Mucosa of rectum (tissue), 2 donors: ENCODE results near the gene SCN5A.

Source experiments
- H3K27ac ChIP-seq, 2 donors: one replicate each; pipeline ENCODE4 v1.7.0; 2013; ENCODE audit warnings: inconsistent platforms in 2 of 2, low read depth in 2 of 2, low read length in 2 of 2
- H3K27me3 ChIP-seq, 2 donors: one replicate each; pipeline ENCODE4 v1.7.0; 2013; ENCODE audit warnings: low read length in 2 of 2; ENCODE audit not compliant: control insufficient read depth in 2 of 2, insufficient read depth in 2 of 2
- H3K36me3 ChIP-seq, 2 donors: one replicate each; pipeline ENCODE4 v1.7.0; 2013; ENCODE audit warnings: low read length in 2 of 2; ENCODE audit not compliant: control insufficient read depth in 2 of 2, insufficient read depth in 2 of 2
- H3K4me1 ChIP-seq, 2 donors: one replicate each; pipeline ENCODE4 v1.7.0; 2013; ENCODE audit warnings: low read length in 2 of 2, mild to moderate bottlenecking in 1 of 2; ENCODE audit not compliant: control insufficient read depth in 2 of 2, insufficient read depth in 2 of 2
- H3K4me3 ChIP-seq, 2 donors: one replicate each; pipeline ENCODE4 v1.7.0; 2013; ENCODE audit warnings: low read length in 2 of 2
- H3K9ac ChIP-seq, 2 donors: one replicate each; pipeline ENCODE4 v1.7.0; 2013; ENCODE audit warnings: low read length in 2 of 2, low read depth in 1 of 2, mild to moderate bottlenecking in 1 of 2
- H3K9me3 ChIP-seq, 2 donors: one replicate each; pipeline ENCODE4 v1.7.0; 2013; ENCODE audit warnings: low read length in 2 of 2; ENCODE audit not compliant: control insufficient read depth in 2 of 2
- donor health status: healthy.
- donor health status: Normal muscosa, but diverticular disease.

Gene SCN5A

GRCh38 chr3:38605981-38606380, 43.5 kb downstream of the SCN5A start:
- Histone ChIP-seq H3K9me3 (no peaks in the 10 kb centered on the region), H3K36me3 (no peaks in the 10 kb centered on the region), H3K4me1 (no peaks in the 10 kb centered on the region)

GRCh38 chr3:38604246-38604645, 45.2 kb downstream of the SCN5A start:
- Histone ChIP-seq H3K27me3 (no peaks in the 10 kb centered on the region), H3K9ac (no peak overlapping the region), H3K36me3 (no peaks in the 10 kb centered on the region), H3K27ac (no peak overlapping the region), H3K4me1 (no peaks in the 10 kb centered on the region), H3K9me3 (no peaks in the 10 kb centered on the region), H3K4me3 (no peak overlapping the region)

More at GRCh38 chr3:38605981-38606380, 43.5 kb downstream of the SCN5A start:
- no peak overlapping the region for H3K9ac ChIP-seq
- no peak overlapping the region for H3K4me3 ChIP-seq
- H3K27ac ChIP-seq: no peak overlapping the region
- no peaks in the 10 kb centered on the region for H3K27me3 ChIP-seq

- Histone ChIP-seq H3K27ac (no peak overlapping the region), H3K4me3 (no peak overlapping the region), H3K4me1 (no peaks in the 10 kb centered on the region), H3K9me3 (no peaks in the 10 kb centered on the region), H3K27me3 (no peaks in the 10 kb centered on the region), H3K36me3 (no peaks in the 10 kb centered on the region), H3K9ac (no peak overlapping the region)
These were observed 45.8 kb downstream of the SCN5A start for GRCh38 chr3:38603731-38604131.

GRCh38 chr3:38602576-38603250, 46.8 kb downstream of the SCN5A start:
- Histone ChIP-seq H3K9me3 (no peaks in the 10 kb centered on the region), H3K36me3 (no peaks in the 10 kb centered on the region), H3K27me3 (no peaks in the 10 kb centered on the region), H3K4me1 (no peaks in the 10 kb centered on the region), H3K4me3 (no peak overlapping the region), H3K9ac (no peak overlapping the region), H3K27ac (no peak overlapping the region)

- no peaks in the 10 kb centered on the region for H3K36me3 ChIP-seq
- H3K9me3 ChIP-seq: no peaks in the 10 kb centered on the region
- no peak overlapping the region for H3K9ac ChIP-seq
- H3K27ac ChIP-seq: no peak overlapping the region
- H3K4me3 ChIP-seq: no peak overlapping the region
- H3K27me3 ChIP-seq: no peaks in the 10 kb centered on the region
- no peaks in the 10 kb centered on the region for H3K4me1 ChIP-seq
These were observed 47.4 kb downstream of the SCN5A start for GRCh38 chr3:38601956-38602550.

GRCh38 chr3:38600551-38600950, 48.9 kb downstream of the SCN5A start:
- Histone ChIP-seq H3K27me3 (no peaks in the 10 kb centered on the region), H3K27ac (no peak overlapping the region), H3K4me3 (no peak overlapping the region), H3K9me3 (no peaks in the 10 kb centered on the region), H3K9ac (no peak overlapping the region), H3K36me3 (no peaks in the 10 kb centered on the region), H3K4me1 (no peaks in the 10 kb centered on the region)

GRCh38 chr3:38599886-38600285, 49.6 kb downstream of the SCN5A start:
- Histone ChIP-seq H3K4me3 (no peak overlapping the region), H3K9ac (no peak overlapping the region), H3K36me3 (no peaks in the 10 kb centered on the region), H3K9me3 (no peaks in the 10 kb centered on the region), H3K4me1 (no peaks in the 10 kb centered on the region), H3K27ac (no peak overlapping the region), H3K27me3 (no peaks in the 10 kb centered on the region)

GRCh38 chr3:38598791-38599190, 50.7 kb downstream of the SCN5A start:
- H3K36me3 ChIP-seq: no peaks in the 10 kb centered on the region
- H3K4me3 ChIP-seq: no peak overlapping the region
- no peaks in the 10 kb centered on the region for H3K9me3 ChIP-seq
- H3K9ac ChIP-seq: no peak overlapping the region
- H3K27me3 ChIP-seq: no peaks in the 10 kb centered on the region
- H3K27ac ChIP-seq: no peak overlapping the region
- no peaks in the 10 kb centered on the region for H3K4me1 ChIP-seq

GRCh38 chr3:38597502-38598060, 51.9 kb downstream of the SCN5A start:
- H3K4me3 ChIP-seq: no peak overlapping the region
- H3K9me3 ChIP-seq: no peaks in the 10 kb centered on the region
- no peak overlapping the region for H3K27ac ChIP-seq
- H3K36me3 ChIP-seq: no peaks in the 10 kb centered on the region
- no peaks in the 10 kb centered on the region for H3K27me3 ChIP-seq
- no peak overlapping the region for H3K9ac ChIP-seq
- no peaks in the 10 kb centered on the region for H3K4me1 ChIP-seq

GRCh38 chr3:38595393-38595792, 54.1 kb downstream of the SCN5A start:
- H3K27ac ChIP-seq: no peak overlapping the region
- no peaks in the 10 kb centered on the region for H3K36me3 ChIP-seq
- H3K4me1 ChIP-seq: no peaks in the 10 kb centered on the region
- no peaks in the 10 kb centered on the region for H3K9me3 ChIP-seq
- H3K9ac ChIP-seq: no peak overlapping the region
- H3K4me3 ChIP-seq: no peak overlapping the region
- H3K27me3 ChIP-seq: no peaks in the 10 kb centered on the region
